AG09309 (cell line): ENCODE results near the gene C7orf33.

Source experiments
- DNase-seq: peaks from one replicate; pipeline ENCODE4 v3.0.0-alpha.2; 2010; ENCODE audit warnings: low read depth
- H3K4me3 ChIP-seq: 2 replicates; pipeline ENCODE4 v1.5.1; 2011; ENCODE audit warnings: mild to moderate bottlenecking, low read depth, low read length, moderate library complexity; ENCODE audit not compliant: control insufficient read depth
- CTCF ChIP-seq: IDR thresholded peaks from 2 replicates; pipeline ENCODE4 v1.5.1; 2011; ENCODE audit warnings: mild to moderate bottlenecking, low read depth, low read length, inconsistent platforms; ENCODE audit not compliant: insufficient read depth, control insufficient read depth; ENCODE audit errors: missing control alignments

Gene C7orf33

DNA sequence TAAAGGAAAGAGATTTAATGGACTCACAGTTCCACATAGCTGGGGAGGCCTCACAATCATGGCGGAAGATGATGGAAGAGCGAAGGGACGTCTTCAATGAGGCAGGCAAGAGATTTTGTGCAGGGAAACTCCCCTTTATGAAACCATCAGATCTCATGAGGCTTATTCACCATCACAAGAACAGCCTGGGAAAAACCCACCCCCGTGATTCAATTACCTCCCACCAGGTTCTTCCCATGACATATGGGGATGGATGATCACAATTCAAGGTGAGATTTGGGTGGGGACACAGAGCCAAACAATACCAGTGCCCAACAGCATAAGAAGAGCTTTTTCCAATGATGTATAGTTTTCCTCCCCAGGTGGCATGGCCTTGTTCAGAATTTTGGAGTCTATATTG lies 11.2 kb upstream of the C7orf33 start:
- H3K4me3 ChIP-seq = no peak overlapping the region
- no peak for TF ChIP-seq CTCF
- no peak for DNase-seq

GRCh38 chr7:148580446-148580845 lies 10.1 kb upstream of the C7orf33 start:
- no peak for TF ChIP-seq CTCF
- no peak for DNase-seq
- H3K4me3 ChIP-seq = no peak overlapping the region

DNA sequence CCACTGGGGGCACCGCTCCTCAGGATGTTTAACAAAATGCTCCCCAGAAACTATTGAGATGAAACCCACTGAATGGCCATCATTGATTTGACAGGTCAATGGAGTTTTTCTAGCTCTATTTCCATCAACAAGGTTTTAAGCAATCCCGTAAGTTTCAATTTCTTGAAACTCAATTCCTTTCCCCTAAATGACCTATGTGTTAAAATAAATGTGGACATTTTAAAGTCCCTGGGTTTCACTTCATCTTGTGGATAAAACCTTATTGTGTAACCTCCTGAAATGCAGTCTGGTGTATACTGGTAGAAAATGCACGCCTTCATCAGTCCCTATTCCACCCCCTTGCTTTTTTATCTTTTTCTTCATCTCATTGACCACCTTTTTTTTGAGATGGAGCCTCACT lies 8.9 kb upstream of the C7orf33 start:
- no peak for DNase-seq
- no peak overlapping the region for H3K4me3 ChIP-seq
- no peak for TF ChIP-seq CTCF

DNA sequence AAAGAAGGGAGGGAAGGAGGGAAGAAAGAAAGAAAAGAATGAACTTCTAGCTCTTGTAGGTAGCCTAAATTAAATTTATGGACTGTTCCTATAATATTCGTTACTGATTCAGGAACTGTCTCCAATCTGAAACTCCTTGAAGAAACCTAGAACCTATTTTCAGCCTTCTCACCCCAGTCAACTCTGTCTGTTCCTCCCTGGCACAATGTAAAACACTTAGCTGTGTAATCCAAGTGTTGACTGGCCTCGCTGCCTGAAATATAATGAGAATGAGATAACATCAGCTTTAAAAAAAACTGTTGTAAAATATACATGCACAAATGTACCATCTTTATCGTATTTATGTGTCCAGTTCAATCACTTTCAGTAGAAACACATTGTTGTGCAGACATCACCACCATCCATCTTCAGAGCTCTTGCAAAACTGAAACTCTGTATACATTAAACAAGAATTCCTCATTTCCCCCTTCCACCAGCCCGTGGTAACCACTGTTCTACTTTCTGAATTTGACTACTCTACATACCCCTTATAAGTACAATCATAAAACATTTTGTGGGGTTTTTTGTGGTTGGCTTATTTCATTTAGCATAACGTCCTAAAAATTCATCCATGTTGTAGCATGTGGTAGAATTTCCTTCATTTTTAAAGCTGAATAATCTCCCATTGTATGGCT lies 6.3 kb upstream of the C7orf33 start:
- H3K4me3 ChIP-seq = no peak overlapping the region
- TF ChIP-seq CTCF = no peak
- no peak for DNase-seq

GRCh38 chr7:148585399-148585798 lies 5.2 kb upstream of the C7orf33 start:
- DNase-seq = no peak
- H3K4me3 ChIP-seq = no peak overlapping the region
- no peak for TF ChIP-seq CTCF

GRCh38 chr7:148587076-148587475 lies 3.5 kb upstream of the C7orf33 start:
- no peak for DNase-seq
- H3K4me3 ChIP-seq = no peak overlapping the region
- no peak for TF ChIP-seq CTCF
